H1 (cell line): ENCODE data around the gene PPM1N. TPM values are rescaled to one million over a fixed set of nuclear protein-coding genes. Genes with fewer than 3 reads are reported as not detected.

Source experiments
- BCL11A ChIP-seq, 2 experiments: IDR thresholded peaks; one replicate each; pipeline ENCODE4 v1.6.1; 2011; ENCODE audit warnings: low read depth in 2 of 2, low read length in 2 of 2, mild to moderate bottlenecking in 2 of 2
- BRCA1 ChIP-seq: IDR thresholded peaks from 2 replicates; pipeline ENCODE4 v1.6.1; 2012; ENCODE audit warnings: low read depth, low read length, improper control_type of control experiment
- CBX8 ChIP-seq: fragments of 300-800, 300-1000 bp; sonication (generic); IDR thresholded peaks from 2 replicates; pipeline ENCODE4 v1.7.1; 2016; ENCODE audit warnings: low read depth, low read length, borderline replicate concordance
- CEBPB ChIP-seq: IDR thresholded peaks from 2 replicates; pipeline ENCODE4 v1.6.1; 2012; ENCODE audit warnings: low read depth, low read length
- GTF2F1 ChIP-seq: IDR thresholded peaks from 2 replicates; pipeline ENCODE4 v1.6.1; 2012; ENCODE audit warnings: low read depth, low read length, improper control_type of control experiment, borderline replicate concordance
- HDAC2 ChIP-seq, 2 experiments: fragments of 300-600 bp in 1 of 2; sonication (generic) in 1 of 2; IDR thresholded peaks; 2 replicates each; pipeline ENCODE4 v1.6.1; 2011 to 2012; ENCODE audit warnings: low read depth in 2 of 2, low read length in 2 of 2, mild to moderate bottlenecking in 2 of 2, moderate library complexity in 2 of 2, borderline replicate concordance in 1 of 2, inconsistent platforms in 1 of 2
- HDAC6 ChIP-seq: IDR thresholded peaks from one replicate; pipeline ENCODE4 v1.7.1; 2012; ENCODE audit warnings: low read depth, mild to moderate bottlenecking, inconsistent platforms, low read length, moderate library complexity
- JUND ChIP-seq: IDR thresholded peaks from 2 replicates; pipeline ENCODE4 v1.6.1; 2011; ENCODE audit warnings: mild to moderate bottlenecking, improper control_type of control experiment, low read length
- NRF1 ChIP-seq: IDR thresholded peaks from 2 replicates; pipeline ENCODE4 v1.6.1; 2011; ENCODE audit warnings: mild to moderate bottlenecking, low read depth, low read length, improper control_type of control experiment
- POLR2A ChIP-seq, 2 experiments: IDR thresholded peaks; 1 replicate in 1 of 2; 2 replicates in 1 of 2; pipeline ENCODE4 v1.6.1; 2011; ENCODE audit warnings: low read depth in 2 of 2, low read length in 2 of 2, mild to moderate bottlenecking in 2 of 2; ENCODE audit errors: control extremely low read depth in 1 of 2
- POU5F1 ChIP-seq: IDR thresholded peaks from 2 replicates; pipeline ENCODE4 v1.6.1; 2011; ENCODE audit warnings: low read depth, mild to moderate bottlenecking, low read length, moderate library complexity
- RXRA ChIP-seq: IDR thresholded peaks from 2 replicates; pipeline ENCODE4 v1.6.1; 2011; ENCODE audit warnings: low read depth, mild to moderate bottlenecking, low read length, moderate library complexity; ENCODE audit not compliant: insufficient read depth
- SIN3A ChIP-seq, 2 experiments: IDR thresholded peaks in 1 of 2; conservative IDR thresholded peaks in 1 of 2; 2 replicates each; pipeline ENCODE4 v1.6.1; 2011 to 2012; ENCODE audit warnings: low read length in 2 of 2, improper control_type of control experiment in 1 of 2, low read depth in 1 of 2, mild to moderate bottlenecking in 1 of 2
- SP1 ChIP-seq: IDR thresholded peaks from 2 replicates; pipeline ENCODE4 v1.6.1; 2011; ENCODE audit warnings: low read depth, low read length
- SP2 ChIP-seq: IDR thresholded peaks from 2 replicates; pipeline ENCODE4 v1.6.1; 2012; ENCODE audit warnings: mild to moderate bottlenecking, low read length, inconsistent platforms
- SP4 ChIP-seq: IDR thresholded peaks from 2 replicates; pipeline ENCODE4 v1.6.1; 2012; ENCODE audit warnings: low read length, inconsistent platforms
- TCF12 ChIP-seq: IDR thresholded peaks from 2 replicates; pipeline ENCODE4 v1.6.1; 2011; ENCODE audit warnings: low read depth, mild to moderate bottlenecking, low read length
- polyA plus RNA-seq, 7 experiments: library from polyadenylated mRNA; depleted of rRNA in 3 of 7; stranded (reverse) in 5 of 7; unstranded in 2 of 7; fragments of >200 nt in 5 of 7; fragments of 200-250 nt in 2 of 7; gene quantifications; 1 replicate in 5 of 7; 2 replicates in 1 of 7; 4 replicates in 1 of 7; pipeline versions ENCODE4 v1.2.1 to v1.2.3, GENCODE V29; 2011 to 2013; ENCODE audit warnings: missing spikeins in 2 of 7, mixed read lengths in 2 of 7
- total RNA-seq: library from RNA; stranded (reverse); fragmentation: NEBNext Ultra II Directional; extraction: Animal tissue kit (Norgen Biotek cat#: 25700); gene quantifications from 2 replicates; pipeline ENCODE4 v1.2.1, GENCODE V29; 2021
- TF ChIP-seq, protein P1 (sequence below): IDR thresholded peaks from 2 replicates; pipeline ENCODE4 v1.6.1; 2011; ENCODE audit warnings: low read depth, mild to moderate bottlenecking, low read length; ENCODE audit not compliant: insufficient read depth
- TF ChIP-seq, protein P2 (sequence below): IDR thresholded peaks from 2 replicates; pipeline ENCODE4 v1.6.1; 2012; ENCODE audit warnings: inconsistent platforms
- TF ChIP-seq, protein P3 (sequence below): IDR thresholded peaks from 2 replicates; pipeline ENCODE4 v1.6.1; 2012; ENCODE audit warnings: low read length, inconsistent platforms
- TF ChIP-seq, protein P4 (sequence below): IDR thresholded peaks from 2 replicates; pipeline ENCODE4 v1.6.1; 2012; ENCODE audit warnings: inconsistent platforms

Gene PPM1N
- total and polyA plus RNA-seq, 2 of the 8 experiments (the other 6 are each of a cell fraction or from before 2014, with no cell fraction given), result 12.2 to 14.4 TPM

DNA sequence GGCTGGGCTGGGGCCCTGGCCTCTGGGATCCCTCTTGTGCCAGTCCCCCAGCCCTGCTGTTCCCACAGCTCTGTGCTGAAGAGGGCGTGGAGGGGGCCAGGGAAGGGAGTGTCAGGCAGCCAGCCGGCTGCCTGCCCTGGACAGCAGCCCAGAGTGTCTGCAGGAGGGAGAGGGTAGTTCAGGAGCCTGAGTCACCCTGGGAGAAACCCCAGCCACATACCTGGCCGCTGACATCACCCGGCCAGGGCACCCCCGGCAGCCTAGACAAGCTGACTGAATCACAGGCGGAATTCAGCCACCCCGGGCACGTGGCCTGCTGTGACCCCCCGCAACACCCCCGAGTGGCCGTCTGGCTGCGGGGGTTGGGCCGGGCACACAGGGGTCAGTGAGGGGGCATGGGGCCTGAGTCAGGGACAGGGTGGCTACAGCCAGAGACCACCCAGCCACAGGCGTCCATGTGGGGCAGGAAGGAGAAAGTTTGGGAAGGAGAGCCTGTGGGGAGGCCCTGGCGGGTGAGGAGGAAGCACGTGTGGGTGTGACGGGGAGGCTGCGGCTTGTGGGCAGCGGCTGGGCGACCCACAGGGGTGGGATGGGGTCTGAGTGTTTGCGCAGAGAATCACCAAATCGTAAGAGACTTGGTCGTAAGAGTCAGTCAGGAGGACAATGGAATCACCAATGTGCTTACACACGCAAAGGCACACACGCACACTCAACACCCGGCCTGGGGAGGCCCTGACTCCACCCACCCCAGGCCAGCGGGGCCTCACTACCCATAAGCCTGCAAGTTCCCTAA lies 42.3 kb upstream of the PPM1N start (continued):
- TF ChIP-seq, protein P1, sequence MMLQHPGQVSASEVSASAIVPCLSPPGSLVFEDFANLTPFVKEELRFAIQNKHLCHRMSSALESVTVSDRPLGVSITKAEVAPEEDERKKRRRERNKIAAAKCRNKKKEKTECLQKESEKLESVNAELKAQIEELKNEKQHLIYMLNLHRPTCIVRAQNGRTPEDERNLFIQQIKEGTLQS, result peak; percentile 76
- TF ChIP-seq TCF12 (0 out of 2 replicates have a peak, but pooled peaks have one; percentile 9), RXRA (peak; percentile 83; the same call in 1 of the 2 replicates), GTF2F1 (no peak), BRCA1 (no peak), POU5F1 (no peak), HDAC6 (no peak), NRF1 (no peak), JUND (peak; percentile 99), SP2 (no peak), CEBPB (no peak; the same call in 1 of the 2 replicates), HDAC2 (IDR thresholded peaks at IDR 0.05; ENCODE audit: borderline replicate concordance in 1 of 2, low read depth in 2 of 2, low read length in 2 of 2) (no peak), SIN3A (conservative IDR thresholded peaks at IDR 0.05 in 1 of 2, IDR thresholded peaks at IDR 0.05 in 1 of 2; ENCODE audit: low read depth in 1 of 2, low read length in 2 of 2) (peak in 1 of 2 experiments; percentile 50; a peak in 1 of 4 replicates), BCL11A (IDR thresholded peaks at IDR 0.05; ENCODE audit: low read depth in 2 of 2, low read length in 2 of 2) (no peak), SP4 (no peak), POLR2A (IDR thresholded peaks at IDR 0.05; ENCODE audit: control extremely low read depth in 1 of 2, low read depth in 2 of 2, low read length in 2 of 2) (peak in 1 of 2 experiments; percentile 68; a peak in 2 of 3 replicates), CBX8 (no peak), SP1 (no peak)
- TF ChIP-seq, protein P2, sequence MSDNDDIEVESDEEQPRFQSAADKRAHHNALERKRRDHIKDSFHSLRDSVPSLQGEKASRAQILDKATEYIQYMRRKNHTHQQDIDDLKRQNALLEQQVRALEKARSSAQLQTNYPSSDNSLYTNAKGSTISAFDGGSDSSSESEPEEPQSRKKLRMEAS, result peak; percentile 86
- TF ChIP-seq, protein P3, sequence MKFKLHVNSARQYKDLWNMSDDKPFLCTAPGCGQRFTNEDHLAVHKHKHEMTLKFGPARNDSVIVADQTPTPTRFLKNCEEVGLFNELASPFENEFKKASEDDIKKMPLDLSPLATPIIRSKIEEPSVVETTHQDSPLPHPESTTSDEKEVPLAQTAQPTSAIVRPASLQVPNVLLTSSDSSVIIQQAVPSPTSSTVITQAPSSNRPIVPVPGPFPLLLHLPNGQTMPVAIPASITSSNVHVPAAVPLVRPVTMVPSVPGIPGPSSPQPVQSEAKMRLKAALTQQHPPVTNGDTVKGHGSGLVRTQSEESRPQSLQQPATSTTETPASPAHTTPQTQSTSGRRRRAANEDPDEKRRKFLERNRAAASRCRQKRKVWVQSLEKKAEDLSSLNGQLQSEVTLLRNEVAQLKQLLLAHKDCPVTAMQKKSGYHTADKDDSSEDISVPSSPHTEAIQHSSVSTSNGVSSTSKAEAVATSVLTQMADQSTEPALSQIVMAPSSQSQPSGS, result peak; percentile 94
- TF ChIP-seq, protein P4, sequence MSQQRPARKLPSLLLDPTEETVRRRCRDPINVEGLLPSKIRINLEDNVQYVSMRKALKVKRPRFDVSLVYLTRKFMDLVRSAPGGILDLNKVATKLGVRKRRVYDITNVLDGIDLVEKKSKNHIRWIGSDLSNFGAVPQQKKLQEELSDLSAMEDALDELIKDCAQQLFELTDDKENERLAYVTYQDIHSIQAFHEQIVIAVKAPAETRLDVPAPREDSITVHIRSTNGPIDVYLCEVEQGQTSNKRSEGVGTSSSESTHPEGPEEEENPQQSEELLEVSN, result no peak; the same call in 1 of the 2 replicates
